K562 treated with DMSO at 1 percent for 4 hours (cell line): ENCODE results near the gene ACTRT2. TPM values are rescaled to one million over a fixed set of nuclear protein-coding genes. Genes with fewer than 3 reads are reported as not detected.

ENCODE experiments used
- total RNA-seq: library from RNA; unstranded; fragments of 300-600 nt; gene quantifications from 2 replicates; pipeline ENCODE4 v1.2.3, GENCODE V29; 2022; ENCODE audit not compliant: insufficient read depth

The ACTRT2 gene
- not detected in 2 replicates for total RNA-seq

GRCh38 chr1:3021233-3021671, at the start of gene ACTRT2:
TSS of gene ACTRT2 (plus strand) at chr1:3021467. CDS start at chr1:3021687, 220 bp downstream.

GRCh38 chr1:3068564-3069431, 47.5 kb downstream of the ACTRT2 start, which contains the start of gene PRDM16:
TSS of gene PRDM16 (plus strand) at chr1:3069203. CDS start at chr1:3069260, 57 bp downstream.

Other genes starting within 250 kb of the ACTRT2 start
- gene TTC34, start 219.8 kb upstream of the ACTRT2 start, total RNA-seq: 0.13 TPM in 1 of 2 replicates, not detected in the other
- gene PRDM16, start 47.7 kb downstream of the ACTRT2 start, total RNA-seq: not detected in 2 replicates